Measurements from ENCODE around the gene PDE9A.

DNA sequence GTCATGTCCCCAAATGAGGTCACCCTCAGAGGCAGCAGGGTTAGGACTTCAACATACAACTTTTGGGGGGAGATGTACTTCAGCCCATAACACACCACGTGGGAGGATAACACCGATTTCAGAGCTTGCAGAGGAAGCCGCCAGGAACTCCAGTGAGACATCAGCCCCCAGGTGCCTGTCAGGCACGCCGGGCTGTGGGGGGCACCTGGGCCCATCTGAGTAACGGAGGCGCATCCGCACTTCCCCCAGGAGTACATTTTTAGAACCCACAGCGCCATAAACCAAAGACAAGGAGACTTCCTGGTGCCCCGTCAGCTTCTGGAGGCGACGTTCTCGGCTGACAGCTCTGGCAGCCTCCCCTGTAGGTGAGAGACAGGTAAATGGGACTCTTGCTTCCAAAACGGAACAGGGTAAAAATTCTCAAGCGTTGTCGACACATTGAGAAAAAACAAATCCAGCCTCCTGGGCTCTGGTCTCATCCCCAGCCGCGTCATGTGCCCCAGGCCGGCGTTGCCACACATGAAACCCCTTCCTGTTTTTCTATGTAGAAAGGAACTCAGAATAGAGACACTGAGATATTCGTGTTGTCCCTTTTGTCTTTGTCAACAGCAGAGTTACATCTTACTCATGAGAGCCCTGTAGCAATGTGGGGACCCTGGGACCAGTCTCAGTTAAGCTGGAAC lies 93.3 kb downstream of the PDE9A start:
- TF ChIP-seq, protein P1, sequence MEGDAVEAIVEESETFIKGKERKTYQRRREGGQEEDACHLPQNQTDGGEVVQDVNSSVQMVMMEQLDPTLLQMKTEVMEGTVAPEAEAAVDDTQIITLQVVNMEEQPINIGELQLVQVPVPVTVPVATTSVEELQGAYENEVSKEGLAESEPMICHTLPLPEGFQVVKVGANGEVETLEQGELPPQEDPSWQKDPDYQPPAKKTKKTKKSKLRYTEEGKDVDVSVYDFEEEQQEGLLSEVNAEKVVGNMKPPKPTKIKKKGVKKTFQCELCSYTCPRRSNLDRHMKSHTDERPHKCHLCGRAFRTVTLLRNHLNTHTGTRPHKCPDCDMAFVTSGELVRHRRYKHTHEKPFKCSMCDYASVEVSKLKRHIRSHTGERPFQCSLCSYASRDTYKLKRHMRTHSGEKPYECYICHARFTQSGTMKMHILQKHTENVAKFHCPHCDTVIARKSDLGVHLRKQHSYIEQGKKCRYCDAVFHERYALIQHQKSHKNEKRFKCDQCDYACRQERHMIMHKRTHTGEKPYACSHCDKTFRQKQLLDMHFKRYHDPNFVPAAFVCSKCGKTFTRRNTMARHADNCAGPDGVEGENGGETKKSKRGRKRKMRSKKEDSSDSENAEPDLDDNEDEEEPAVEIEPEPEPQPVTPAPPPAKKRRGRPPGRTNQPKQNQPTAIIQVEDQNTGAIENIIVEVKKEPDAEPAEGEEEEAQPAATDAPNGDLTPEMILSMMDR (IDR thresholded peaks at IDR 0.05), result no peak
- no peak for TF ChIP-seq NR3C1 (CRISPR knock-in tag; conservative IDR thresholded peaks at IDR 0.05; ENCODE audit: low read depth)
- TF ChIP-seq, protein P2, sequence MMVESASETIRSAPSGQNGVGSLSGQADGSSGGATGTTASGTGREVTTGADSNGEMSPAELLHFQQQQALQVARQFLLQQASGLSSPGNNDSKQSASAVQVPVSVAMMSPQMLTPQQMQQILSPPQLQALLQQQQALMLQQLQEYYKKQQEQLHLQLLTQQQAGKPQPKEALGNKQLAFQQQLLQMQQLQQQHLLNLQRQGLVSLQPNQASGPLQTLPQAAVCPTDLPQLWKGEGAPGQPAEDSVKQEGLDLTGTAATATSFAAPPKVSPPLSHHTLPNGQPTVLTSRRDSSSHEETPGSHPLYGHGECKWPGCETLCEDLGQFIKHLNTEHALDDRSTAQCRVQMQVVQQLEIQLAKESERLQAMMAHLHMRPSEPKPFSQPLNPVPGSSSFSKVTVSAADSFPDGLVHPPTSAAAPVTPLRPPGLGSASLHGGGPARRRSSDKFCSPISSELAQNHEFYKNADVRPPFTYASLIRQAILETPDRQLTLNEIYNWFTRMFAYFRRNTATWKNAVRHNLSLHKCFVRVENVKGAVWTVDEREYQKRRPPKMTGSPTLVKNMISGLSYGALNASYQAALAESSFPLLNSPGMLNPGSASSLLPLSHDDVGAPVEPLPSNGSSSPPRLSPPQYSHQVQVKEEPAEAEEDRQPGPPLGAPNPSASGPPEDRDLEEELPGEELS (CRISPR knock-in tag; IDR thresholded peaks at IDR 0.05), result no peak
- no peak for TF ChIP-seq ZNF121 (CRISPR knock-in tag; IDR thresholded peaks at IDR 0.05)
- no peak for TF ChIP-seq RELA (CRISPR knock-in tag; IDR thresholded peaks at IDR 0.05; ENCODE audit: borderline replicate concordance)
- TF ChIP-seq, protein P3, sequence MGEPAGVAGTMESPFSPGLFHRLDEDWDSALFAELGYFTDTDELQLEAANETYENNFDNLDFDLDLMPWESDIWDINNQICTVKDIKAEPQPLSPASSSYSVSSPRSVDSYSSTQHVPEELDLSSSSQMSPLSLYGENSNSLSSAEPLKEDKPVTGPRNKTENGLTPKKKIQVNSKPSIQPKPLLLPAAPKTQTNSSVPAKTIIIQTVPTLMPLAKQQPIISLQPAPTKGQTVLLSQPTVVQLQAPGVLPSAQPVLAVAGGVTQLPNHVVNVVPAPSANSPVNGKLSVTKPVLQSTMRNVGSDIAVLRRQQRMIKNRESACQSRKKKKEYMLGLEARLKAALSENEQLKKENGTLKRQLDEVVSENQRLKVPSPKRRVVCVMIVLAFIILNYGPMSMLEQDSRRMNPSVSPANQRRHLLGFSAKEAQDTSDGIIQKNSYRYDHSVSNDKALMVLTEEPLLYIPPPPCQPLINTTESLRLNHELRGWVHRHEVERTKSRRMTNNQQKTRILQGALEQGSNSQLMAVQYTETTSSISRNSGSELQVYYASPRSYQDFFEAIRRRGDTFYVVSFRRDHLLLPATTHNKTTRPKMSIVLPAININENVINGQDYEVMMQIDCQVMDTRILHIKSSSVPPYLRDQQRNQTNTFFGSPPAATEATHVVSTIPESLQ (CRISPR knock-in tag; IDR thresholded peaks at IDR 0.05), result no peak
- TF ChIP-seq, protein P4, sequence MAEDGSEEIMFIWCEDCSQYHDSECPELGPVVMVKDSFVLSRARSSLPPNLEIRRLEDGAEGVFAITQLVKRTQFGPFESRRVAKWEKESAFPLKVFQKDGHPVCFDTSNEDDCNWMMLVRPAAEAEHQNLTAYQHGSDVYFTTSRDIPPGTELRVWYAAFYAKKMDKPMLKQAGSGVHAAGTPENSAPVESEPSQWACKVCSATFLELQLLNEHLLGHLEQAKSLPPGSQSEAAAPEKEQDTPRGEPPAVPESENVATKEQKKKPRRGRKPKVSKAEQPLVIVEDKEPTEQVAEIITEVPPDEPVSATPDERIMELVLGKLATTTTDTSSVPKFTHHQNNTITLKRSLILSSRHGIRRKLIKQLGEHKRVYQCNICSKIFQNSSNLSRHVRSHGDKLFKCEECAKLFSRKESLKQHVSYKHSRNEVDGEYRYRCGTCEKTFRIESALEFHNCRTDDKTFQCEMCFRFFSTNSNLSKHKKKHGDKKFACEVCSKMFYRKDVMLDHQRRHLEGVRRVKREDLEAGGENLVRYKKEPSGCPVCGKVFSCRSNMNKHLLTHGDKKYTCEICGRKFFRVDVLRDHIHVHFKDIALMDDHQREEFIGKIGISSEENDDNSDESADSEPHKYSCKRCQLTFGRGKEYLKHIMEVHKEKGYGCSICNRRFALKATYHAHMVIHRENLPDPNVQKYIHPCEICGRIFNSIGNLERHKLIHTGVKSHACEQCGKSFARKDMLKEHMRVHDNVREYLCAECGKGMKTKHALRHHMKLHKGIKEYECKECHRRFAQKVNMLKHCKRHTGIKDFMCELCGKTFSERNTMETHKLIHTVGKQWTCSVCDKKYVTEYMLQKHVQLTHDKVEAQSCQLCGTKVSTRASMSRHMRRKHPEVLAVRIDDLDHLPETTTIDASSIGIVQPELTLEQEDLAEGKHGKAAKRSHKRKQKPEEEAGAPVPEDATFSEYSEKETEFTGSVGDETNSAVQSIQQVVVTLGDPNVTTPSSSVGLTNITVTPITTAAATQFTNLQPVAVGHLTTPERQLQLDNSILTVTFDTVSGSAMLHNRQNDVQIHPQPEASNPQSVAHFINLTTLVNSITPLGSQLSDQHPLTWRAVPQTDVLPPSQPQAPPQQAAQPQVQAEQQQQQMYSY (CRISPR knock-in tag; IDR thresholded peaks at IDR 0.05), result no peak
- no peak for TF ChIP-seq GTF2I (CRISPR knock-in tag; conservative IDR thresholded peaks at IDR 0.05)

Data from WTC11 (cell line).